ENCODE data around the gene KDM4B.
"Not testable (repeated sequence)": the region's sequence is repeated elsewhere in the genome, so short reads cannot be mapped to it uniquely, and the experiment has no call there.

The KDM4B gene

DNA sequence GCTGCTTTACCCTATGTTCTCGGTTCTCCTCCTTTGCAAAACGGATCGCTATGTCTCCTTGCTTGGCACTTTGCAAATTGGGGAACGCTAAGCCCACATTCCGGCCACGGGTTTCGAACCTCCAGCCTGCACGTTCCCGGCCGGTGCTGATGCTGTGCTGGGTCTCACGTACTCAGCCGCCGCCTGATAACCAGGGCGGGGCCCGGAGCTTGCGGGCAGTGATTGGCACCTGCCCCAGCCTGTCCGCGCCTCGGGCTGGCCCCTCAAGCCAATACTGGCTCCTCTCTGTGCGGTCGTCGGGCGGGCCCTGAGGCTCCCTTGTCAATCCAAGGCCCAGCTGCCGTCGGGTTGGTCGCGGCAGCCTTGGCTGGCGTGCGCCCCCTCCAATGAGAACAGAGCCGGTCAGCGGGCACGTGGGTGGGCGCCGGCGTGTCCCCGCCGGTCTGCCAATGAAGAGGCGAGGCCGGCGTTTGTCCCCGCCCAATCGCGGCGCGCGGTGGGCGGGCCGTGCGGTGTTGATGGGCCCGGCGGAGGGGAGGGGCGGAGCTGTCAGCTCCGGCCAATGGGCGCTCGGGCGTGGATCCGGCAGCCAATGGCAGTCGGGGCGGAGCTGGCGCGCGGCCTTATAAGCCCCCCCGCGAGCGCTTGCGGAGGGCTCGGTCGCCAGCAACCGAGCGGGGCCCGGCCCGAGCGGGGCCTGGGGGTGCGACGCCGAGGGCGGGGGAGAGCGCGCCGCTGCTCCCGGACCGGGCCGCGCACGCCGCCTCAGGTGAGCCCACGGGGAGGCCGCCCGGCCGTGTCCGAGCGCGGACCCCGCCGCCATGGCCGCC, at the start of gene KDM4B:
Gene KDM4B (plus strand): TSS at position 652 of the 830 bp plus-strand sequence. CDS start 63,778 bp downstream, outside the sequence.
- peak; percentile 96 to 99 for DNase-seq (ENCODE audit: low read depth in 2 of 2)

DNA sequence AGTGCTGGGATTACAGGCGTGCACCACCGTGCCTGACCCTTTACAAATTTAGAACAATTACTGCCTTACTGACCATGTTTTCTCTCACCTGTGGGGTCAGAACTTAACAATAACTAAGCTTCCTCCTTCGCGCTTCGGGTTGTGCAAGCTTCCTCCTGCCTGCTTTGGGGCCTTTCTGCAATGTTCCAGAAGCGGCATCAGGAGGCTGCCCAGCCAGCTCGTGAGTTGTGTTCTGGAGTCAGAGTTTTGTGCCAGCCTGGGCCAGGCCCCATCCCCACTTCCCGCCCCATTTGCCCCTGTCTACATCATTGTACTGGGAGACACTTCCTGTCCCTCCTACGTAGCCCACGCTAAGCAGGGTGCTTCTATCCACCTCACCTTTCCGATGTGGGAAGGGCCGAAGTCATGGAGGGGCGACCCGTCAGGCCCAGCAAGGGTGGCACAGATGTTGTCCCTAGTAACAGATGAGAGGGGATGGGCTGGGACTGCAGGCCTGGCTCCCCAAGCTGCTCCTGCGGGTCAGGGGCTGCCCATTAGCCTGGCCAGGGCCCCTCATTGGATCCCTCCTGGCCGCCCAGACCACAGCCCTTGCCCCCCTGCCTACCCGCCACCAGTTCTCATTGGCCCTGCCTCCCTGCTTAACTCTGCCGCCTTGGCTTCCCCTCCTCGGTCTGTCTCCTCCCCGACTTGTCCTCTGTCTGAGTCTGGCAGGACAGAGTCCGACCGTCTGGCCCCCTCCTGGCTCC, 46.2 kb upstream of the KDM4B start:
- no peak for DNase-seq (ENCODE audit: low read depth in 2 of 2)

GRCh38 chr19:4923276-4923747, 45.6 kb upstream of the KDM4B start:
- no peak for DNase-seq (ENCODE audit: low read depth in 2 of 2)

GRCh38 chr19:4929186-4929585, 39.7 kb upstream of the KDM4B start:
- DNase-seq (ENCODE audit: low read depth in 2 of 2), result no peak

DNA sequence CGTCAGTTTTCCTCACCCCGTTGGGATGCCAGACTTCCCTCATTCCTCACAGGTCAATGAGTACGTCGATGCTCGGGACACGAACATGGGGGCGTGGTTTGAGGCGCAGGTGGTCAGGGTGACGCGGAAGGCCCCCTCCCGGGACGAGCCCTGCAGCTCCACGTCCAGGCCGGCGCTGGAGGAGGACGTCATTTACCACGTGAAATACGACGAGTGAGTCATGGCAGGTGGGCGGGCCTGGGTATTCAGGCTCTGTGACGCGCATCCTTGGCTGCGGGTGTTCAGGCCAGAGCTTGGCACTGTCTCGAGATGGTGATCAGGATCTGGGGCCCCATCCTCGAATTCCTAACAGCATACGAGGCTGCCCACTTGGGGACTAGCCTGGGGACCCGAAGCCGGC, 38.2 kb upstream of the KDM4B start:
- no peak for DNase-seq (ENCODE audit: low read depth in 2 of 2)

- no peak for DNase-seq (ENCODE audit: low read depth in 2 of 2)
Measured at GRCh38 chr19:4932711-4933110, 36.2 kb upstream of the KDM4B start.

DNA sequence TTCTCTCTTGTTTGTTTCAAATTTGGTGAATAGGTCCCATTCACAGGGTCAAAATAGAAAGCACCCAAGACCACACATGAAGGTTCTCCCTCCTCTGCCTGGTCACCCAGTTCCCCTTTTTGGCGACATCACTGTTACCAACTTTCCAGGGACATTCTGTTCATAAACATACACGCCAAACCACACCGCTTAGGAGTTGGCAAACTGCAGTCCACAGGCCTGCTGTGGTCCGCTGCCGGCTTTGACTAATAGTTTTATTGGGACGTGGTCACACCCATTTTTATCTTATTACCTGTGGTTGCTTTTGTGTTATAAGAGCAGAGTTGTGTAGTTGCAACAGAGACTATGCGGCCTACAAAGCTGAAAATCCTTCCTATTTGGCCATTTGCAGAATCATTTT, 35.4 kb upstream of the KDM4B start:
- DNase-seq (ENCODE audit: low read depth in 2 of 2), result no peak

- DNase-seq (ENCODE audit: low read depth in 2 of 2), result no peak
Measured at GRCh38 chr19:4935444-4935843, 33.5 kb upstream of the KDM4B start.

DNA sequence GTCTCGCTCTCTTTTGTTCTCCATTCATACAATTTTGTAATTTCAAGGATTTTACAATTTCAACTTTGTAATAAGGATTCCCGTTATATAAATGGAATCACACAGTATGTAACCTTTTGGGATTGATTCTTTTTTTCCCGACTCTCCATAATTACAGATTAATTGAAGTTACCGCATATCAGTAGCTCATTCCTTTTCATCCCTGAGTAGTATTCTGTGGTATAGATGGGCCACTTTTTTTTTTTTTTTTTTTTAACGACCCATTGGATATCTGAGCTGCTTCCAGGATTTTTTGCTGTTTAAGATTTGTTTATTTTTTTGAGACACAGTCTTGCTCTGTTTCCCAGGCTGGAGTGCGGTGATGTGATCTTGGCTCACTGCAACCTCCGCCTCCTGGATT, 31.9 kb upstream of the KDM4B start:
- no peak for DNase-seq (ENCODE audit: low read depth in 2 of 2)

- not testable (repeated sequence) for DNase-seq (ENCODE audit: low read depth in 2 of 2)
Measured at GRCh38 chr19:4938461-4938860, 30.5 kb upstream of the KDM4B start.

DNA sequence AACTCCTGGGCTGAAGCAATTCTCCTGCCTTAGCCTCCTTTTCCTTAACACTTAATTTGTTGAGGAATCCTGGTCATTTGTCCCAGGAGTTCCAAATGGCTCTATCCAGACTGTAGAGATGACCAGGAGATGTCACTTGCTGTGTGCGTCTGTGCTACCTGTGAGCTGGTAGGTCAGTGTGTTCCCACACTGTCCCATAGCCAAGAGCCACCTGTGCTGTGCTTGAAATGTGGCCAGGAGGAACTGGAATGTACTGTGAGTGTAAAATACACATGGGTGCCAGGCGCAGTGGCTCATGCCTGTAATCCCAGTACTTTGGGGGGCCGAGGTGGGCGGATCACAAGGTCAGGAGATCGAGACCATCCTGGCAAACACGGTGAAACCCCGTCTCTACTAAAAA, 29.4 kb upstream of the KDM4B start:
- DNase-seq (ENCODE audit: low read depth in 2 of 2), result no peak

DNA sequence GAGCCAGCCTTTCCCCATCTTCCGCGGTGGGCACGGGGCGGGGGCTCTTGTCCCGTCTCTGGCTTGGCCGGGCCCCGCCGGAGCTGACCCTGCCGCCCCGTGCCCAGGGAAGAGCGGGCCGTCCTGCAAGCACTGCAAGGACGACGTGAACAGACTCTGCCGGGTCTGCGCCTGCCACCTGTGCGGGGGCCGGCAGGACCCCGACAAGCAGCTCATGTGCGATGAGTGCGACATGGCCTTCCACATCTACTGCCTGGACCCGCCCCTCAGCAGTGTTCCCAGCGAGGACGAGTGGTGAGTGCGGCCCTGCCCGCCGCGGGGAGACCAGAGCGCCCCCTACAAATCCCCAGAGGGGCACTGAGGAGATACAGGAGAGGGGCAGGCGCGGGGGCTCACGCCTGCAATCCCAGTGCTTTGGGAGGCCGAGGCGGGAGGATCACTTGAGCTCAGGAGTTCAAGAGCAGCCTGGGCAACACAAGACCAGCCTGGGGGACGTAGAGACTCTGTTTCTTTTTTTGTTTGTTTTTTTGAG, 27.2 kb upstream of the KDM4B start:
- not testable (repeated sequence) for DNase-seq (ENCODE audit: low read depth in 2 of 2)

GRCh38 chr19:4950650-4951049, 18.3 kb upstream of the KDM4B start:
- DNase-seq (ENCODE audit: low read depth in 2 of 2), result not testable (repeated sequence)

DNA sequence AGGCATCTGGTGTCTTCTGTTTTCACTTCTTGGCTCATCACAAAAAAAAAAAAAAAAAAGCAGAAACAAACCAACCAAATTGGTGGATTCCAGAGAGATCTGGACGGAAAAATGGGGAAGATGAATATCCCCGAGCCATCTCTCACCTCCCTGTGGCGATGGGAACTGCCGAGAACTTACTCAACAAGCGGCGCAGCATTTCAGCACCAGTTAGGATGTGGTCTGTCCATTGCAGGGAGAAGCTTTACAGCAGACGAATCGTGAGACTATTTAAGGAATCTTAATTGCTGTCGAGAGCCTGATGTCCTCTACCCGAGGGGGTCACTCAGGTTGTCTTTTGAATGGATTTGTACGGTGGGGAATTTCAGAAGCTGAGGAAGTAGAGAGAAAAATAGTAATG, 17.3 kb upstream of the KDM4B start:
- no peak for DNase-seq (ENCODE audit: low read depth in 2 of 2)

DNA sequence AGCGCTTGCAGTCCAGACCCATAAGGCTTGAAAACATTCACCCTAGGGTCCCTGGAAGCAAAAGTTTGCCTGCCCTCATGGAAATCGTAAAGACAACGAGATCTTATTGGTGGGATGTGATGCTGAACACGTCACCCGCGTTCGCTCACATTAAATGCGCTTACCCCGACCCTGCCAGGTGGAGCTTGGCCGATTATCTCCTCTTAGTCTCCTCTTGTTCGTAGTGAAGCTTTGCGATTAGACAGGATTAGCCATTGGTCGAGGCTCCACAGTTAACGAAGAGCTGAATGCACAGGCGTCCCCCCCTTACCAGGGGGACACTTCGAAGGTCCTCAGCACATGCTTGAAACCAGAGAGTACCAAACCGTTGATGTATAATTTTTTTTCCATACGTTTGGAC, 16.0 kb upstream of the KDM4B start:
- DNase-seq (ENCODE audit: low read depth in 2 of 2), result no peak

- not testable (repeated sequence) for DNase-seq (ENCODE audit: low read depth in 2 of 2)
Measured at GRCh38 chr19:4954320-4955149, 14.4 kb upstream of the KDM4B start.

- no peak for DNase-seq (ENCODE audit: low read depth in 2 of 2)
Measured at GRCh38 chr19:4955274-4955673, 13.6 kb upstream of the KDM4B start.

DNA sequence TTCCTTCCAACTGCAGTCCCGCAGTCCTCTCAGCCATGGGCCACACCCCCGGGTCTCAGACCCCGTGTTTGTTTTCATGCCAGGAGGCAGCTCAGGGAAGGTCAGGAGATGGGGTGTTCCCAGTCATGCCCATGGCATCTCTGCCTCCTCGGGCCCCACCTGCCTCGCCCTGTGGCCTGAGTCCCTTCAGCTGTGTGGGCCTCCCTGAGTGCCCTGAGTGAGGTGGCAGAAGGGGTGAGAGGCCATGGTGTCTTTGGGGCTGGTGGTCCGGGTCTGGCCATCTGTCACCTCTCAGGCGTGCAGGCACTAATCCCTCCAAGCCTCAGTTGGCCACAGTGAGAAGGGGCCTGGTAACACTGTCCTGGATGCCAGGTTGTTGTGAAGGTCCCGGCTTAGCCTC, 10.9 kb upstream of the KDM4B start:
- no peak for DNase-seq (ENCODE audit: low read depth in 2 of 2)

GRCh38 chr19:4962085-4962619, 6.8 kb upstream of the KDM4B start:
- no peak for DNase-seq (ENCODE audit: low read depth in 2 of 2)

- DNase-seq (ENCODE audit: low read depth in 2 of 2), result no peak
Measured at GRCh38 chr19:4965061-4965460, 3.9 kb upstream of the KDM4B start.

DNA sequence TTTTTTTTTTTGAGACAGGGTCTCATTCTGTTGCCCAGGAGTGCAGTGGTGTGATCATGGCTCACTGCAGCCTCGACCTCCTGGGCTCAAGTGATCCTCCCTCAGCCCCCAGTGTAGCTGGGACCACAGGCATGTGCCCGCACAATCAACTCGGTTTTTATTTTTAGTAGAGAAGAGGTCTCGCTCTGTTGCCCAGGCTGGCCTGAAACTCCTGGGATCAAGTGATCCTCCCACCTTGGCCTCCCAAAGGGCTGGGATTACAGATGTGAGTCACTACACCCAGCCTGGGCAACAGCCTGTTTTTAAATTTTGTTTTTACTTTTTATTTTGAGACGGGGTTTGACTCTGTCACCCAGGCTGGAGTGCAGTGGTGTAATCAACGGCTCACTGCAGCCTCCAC, 2.3 kb upstream of the KDM4B start:
- no peak for DNase-seq (ENCODE audit: low read depth in 2 of 2)

Measured in stimulated activated CD4-positive, alpha-beta T cell treated with anti-CD3 and anti-CD28 coated beads, Interleukin-4, amount 100 ng/mL, for 48 hours (primary cell).